Measurements from ENCODE around the gene ZMYM4. TPM values are rescaled to one million over a fixed set of nuclear protein-coding genes. Genes with fewer than 3 reads are reported as not detected.

ZMYM4 gene
- total RNA-seq, 1 donor from 2014 or later: 19.8 TPM

DNA sequence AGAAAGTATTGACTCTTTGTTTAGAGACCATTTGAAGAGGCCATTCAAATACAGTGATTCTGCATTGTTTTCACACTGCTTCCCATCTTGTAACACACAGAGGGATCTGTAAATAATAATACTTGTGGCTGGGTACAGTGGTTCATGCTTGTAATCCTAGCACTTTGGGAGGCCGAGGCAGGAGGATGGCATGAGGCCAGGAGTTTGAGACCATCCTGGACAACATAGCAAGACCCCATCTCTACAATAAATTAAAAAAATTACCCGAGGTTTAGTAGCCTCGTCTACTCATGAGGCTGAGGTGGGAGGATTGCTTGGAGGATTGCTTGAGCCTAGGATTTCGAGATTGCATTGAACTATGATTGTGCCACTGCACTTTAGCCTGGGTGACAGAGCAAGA, 5.7 kb downstream of the ZMYM4 start:
- DNase-seq (ENCODE audit: low read depth): no peak
- no peak overlapping the region for H3K4me3 ChIP-seq (ENCODE audit: low read depth, low read length)
- no peak for TF ChIP-seq CTCF (conservative IDR thresholded peaks at IDR 0.05; ENCODE audit: low read depth, low read length)

DNA sequence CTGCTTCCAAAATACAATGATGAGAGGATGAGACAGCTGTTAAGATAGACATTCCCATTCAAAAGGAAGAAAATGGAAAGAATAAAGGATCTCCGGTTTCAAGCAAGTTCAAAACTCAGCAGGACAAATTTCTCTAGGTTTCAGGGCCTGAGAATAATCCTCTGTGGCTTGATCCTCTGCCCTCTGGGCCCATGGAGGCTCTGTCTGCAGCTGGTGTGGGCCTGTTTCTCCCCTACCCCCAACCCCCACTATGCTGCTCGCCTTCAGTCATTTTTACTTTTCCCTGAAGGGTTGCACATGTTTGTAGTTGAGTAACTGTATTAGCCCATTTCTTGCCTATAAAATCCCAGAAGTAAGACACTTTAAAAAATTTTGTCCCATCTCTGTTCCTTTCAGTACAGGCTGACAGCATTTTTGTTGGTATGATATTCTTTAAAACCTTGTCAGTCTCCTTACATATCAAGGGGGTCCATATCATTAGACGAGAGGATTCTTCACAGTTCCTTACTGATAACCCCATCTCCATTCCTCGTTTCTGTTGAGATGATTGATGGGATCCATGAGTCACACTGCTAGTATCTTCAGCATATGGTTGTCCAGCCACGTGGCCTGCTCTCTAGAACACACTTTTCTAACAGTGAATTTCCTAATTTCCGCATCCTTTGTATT, 10.5 kb downstream of the ZMYM4 start:
- no peak for DNase-seq (ENCODE audit: low read depth)
- no peak for TF ChIP-seq CTCF (conservative IDR thresholded peaks at IDR 0.05; ENCODE audit: low read depth, low read length)

GRCh38 chr1:35279555-35279904, 11.0 kb downstream of the ZMYM4 start:
- H3K4me3 ChIP-seq (ENCODE audit: low read depth, low read length): no peak overlapping the region
- DNase-seq (ENCODE audit: low read depth): no peak
- TF ChIP-seq CTCF (conservative IDR thresholded peaks at IDR 0.05; ENCODE audit: low read depth, low read length): no peak

More for the DNA sequence above, 10.5 kb downstream of the ZMYM4 start:
- H3K4me3 ChIP-seq (ENCODE audit: low read depth, low read length): no peak overlapping the region

GRCh38 chr1:35280006-35280405, 11.5 kb downstream of the ZMYM4 start:
- H3K4me3 ChIP-seq (ENCODE audit: low read depth, low read length): no peak overlapping the region
- TF ChIP-seq CTCF (conservative IDR thresholded peaks at IDR 0.05; ENCODE audit: low read depth, low read length): no peak
- no peak for DNase-seq (ENCODE audit: low read depth)

- DNase-seq (ENCODE audit: low read depth): no peak
- H3K4me3 ChIP-seq (ENCODE audit: low read depth, low read length): no peak overlapping the region
- no peak for TF ChIP-seq CTCF (conservative IDR thresholded peaks at IDR 0.05; ENCODE audit: low read depth, low read length)
Measured at GRCh38 chr1:35281565-35281964, 13.1 kb downstream of the ZMYM4 start.

DNA sequence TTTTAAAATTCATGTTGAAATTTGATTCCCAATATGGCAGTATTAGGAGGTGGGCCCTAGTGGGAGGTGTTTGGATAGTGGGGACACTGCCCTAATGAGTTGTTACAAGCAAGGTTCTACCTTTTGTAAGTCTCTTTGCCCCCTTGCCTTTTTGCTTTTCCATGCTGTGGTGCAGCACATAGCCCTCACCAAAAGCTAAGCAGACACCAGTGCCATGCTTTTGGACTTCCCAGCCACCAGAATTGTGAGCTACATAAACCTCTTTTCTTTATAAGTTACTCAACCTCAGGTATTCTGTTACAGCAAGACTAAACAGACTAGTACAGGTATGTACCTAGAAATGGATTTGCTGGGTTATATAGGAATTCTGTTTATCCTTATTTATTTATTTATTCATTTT, 13.7 kb downstream of the ZMYM4 start:
- no peak for TF ChIP-seq CTCF (conservative IDR thresholded peaks at IDR 0.05; ENCODE audit: low read depth, low read length)
- no peak for DNase-seq (ENCODE audit: low read depth)
- no peak overlapping the region for H3K4me3 ChIP-seq (ENCODE audit: low read depth, low read length)

DNA sequence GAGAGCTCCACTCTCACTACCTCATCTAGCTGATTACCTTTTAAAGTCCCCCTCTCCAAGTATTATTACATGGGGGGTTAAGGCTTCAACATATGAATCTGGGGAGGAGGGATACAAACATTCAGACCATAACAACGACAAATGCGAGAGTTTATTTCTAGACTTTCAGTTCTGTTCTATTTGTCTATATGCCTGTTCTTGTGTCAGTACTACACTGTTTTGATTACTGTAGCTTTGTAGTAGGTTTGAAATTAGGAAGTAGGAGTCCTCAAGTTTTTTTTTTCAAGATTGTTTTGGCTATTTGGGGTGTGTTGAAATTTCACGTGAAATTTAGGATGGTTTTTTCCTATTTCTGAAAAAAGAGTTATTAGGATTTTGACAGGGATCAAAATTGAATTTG, 16.3 kb downstream of the ZMYM4 start:
- no peak overlapping the region for H3K4me3 ChIP-seq (ENCODE audit: low read depth, low read length)
- no peak for DNase-seq (ENCODE audit: low read depth)
- TF ChIP-seq CTCF (conservative IDR thresholded peaks at IDR 0.05; ENCODE audit: low read depth, low read length): no peak

Data from epithelial cell of proximal tubule (primary cell).